Measurements from ENCODE around the gene MGMT. TPM values are rescaled to one million over a fixed set of nuclear protein-coding genes. Genes with fewer than 3 reads are reported as not detected.

The MGMT gene
- total RNA-seq, 1 experiment from 2014 or later: 11.5 TPM

DNA sequence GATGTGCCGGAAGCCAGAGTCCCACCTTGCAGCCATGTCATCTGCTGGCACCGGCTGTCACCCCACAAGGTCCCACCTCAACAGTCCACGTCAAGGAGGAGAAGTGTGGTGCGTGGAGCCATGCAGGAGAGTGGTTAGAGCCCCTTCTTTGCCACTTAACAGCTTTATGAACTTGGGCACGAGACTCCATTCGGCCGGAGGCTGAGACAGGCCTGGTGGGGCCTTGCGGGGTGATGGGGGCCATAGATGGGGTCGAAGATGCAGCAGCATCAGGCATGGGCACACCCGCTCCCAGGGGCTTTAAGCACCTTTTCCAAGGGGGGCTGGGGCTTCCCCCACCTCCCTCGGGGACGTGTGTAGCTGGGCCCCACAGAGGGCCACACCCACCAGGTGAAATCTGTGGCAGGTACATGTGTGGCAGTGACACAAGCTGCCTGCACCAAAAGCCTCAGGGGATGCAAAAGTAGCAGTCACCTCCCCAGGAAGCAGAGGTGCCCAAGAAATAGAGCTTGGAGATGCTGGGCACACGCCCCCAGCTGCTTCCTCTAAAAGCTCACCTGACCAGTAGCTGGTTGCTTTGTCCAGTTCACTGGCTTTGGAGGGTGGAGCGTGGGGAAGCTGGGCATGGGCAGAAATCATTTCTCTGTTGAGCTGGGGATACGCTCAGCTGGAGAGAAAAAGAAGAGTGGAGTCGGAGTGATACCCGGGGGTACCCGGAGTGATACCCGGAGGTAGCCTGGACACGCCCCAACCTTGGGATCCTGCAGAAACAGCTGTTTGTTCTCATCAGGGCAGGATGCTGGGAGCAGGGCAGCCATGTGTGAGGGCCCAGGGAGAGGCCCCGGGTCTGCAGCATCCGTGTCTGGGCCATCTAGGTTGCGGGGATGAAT, 297.2 kb downstream of the MGMT start:
- Histone ChIP-seq H4K20me1 (ENCODE audit: insufficient read depth) (no peaks in the 10 kb centered on the region), H3K27me3 (ENCODE audit: insufficient read depth, low read length) (no peaks in the 10 kb centered on the region), H3K4me3 (replicated peaks in 1 of 2; ENCODE audit: low read depth in 1 of 2, low read length in 2 of 2) (no peak overlapping the region), H3K27ac (ENCODE audit: low read depth, low read length) (no peak overlapping the region), H3K9ac (ENCODE audit: low read length) (no peak overlapping the region), H3K79me2 (ENCODE audit: insufficient read depth, low read length) (no peaks in the 10 kb centered on the region), H3K9me2 (ENCODE audit: insufficient read depth) (no peaks in the 10 kb centered on the region), H3K4me1 (ENCODE audit: control insufficient read depth in 1 of 2, insufficient read depth in 2 of 2, low read length in 2 of 2) (no peaks in the 10 kb centered on the region), H2AFZ (ENCODE audit: low read depth, low read length, poor library complexity, severe bottlenecking) (no peak overlapping the region), H3K9me3 (ENCODE audit: control insufficient read depth in 1 of 2, insufficient read depth in 1 of 2, low read depth in 1 of 2, low read length in 2 of 2) (no peaks in the 10 kb centered on the region), H3K36me3 (ENCODE audit: control insufficient read depth in 1 of 2, insufficient read depth in 2 of 2, low read length in 2 of 2) (no peaks in the 10 kb centered on the region), H3K4me2 (ENCODE audit: low read length) (no peak overlapping the region)
- no TSS peak for BruUV-seq (replicated peaks)
- DNase-seq (ENCODE audit: low read depth, low spot score): no peak
- no peak for ATAC-seq
- POLR2A ChIA-PET: no interaction called here
- TF ChIP-seq, protein P1, sequence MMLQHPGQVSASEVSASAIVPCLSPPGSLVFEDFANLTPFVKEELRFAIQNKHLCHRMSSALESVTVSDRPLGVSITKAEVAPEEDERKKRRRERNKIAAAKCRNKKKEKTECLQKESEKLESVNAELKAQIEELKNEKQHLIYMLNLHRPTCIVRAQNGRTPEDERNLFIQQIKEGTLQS (IDR thresholded peaks at IDR 0.05): no peak
- TF ChIP-seq ZNF274 (IDR thresholded peaks at IDR 0.05; ENCODE audit: low read depth, low read length): no peak
- TF ChIP-seq, protein P2, sequence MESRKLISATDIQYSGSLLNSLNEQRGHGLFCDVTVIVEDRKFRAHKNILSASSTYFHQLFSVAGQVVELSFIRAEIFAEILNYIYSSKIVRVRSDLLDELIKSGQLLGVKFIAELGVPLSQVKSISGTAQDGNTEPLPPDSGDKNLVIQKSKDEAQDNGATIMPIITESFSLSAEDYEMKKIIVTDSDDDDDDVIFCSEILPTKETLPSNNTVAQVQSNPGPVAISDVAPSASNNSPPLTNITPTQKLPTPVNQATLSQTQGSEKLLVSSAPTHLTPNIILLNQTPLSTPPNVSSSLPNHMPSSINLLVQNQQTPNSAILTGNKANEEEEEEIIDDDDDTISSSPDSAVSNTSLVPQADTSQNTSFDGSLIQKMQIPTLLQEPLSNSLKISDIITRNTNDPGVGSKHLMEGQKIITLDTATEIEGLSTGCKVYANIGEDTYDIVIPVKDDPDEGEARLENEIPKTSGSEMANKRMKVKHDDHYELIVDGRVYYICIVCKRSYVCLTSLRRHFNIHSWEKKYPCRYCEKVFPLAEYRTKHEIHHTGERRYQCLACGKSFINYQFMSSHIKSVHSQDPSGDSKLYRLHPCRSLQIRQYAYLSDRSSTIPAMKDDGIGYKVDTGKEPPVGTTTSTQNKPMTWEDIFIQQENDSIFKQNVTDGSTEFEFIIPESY (IDR thresholded peaks at IDR 0.05; ENCODE audit: extremely low read depth, insufficient replicate concordance, low read length): no peak
- TF ChIP-seq JUND (IDR thresholded peaks at IDR 0.05): no peak
- no peak for TF ChIP-seq CEBPB (IDR thresholded peaks at IDR 0.05; ENCODE audit: low read depth)
- no peak for TF ChIP-seq EZH2phosphoT487 (IDR thresholded peaks at IDR 0.05; ENCODE audit: borderline replicate concordance)
- TF ChIP-seq, protein P3, sequence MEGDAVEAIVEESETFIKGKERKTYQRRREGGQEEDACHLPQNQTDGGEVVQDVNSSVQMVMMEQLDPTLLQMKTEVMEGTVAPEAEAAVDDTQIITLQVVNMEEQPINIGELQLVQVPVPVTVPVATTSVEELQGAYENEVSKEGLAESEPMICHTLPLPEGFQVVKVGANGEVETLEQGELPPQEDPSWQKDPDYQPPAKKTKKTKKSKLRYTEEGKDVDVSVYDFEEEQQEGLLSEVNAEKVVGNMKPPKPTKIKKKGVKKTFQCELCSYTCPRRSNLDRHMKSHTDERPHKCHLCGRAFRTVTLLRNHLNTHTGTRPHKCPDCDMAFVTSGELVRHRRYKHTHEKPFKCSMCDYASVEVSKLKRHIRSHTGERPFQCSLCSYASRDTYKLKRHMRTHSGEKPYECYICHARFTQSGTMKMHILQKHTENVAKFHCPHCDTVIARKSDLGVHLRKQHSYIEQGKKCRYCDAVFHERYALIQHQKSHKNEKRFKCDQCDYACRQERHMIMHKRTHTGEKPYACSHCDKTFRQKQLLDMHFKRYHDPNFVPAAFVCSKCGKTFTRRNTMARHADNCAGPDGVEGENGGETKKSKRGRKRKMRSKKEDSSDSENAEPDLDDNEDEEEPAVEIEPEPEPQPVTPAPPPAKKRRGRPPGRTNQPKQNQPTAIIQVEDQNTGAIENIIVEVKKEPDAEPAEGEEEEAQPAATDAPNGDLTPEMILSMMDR (IDR thresholded peaks at IDR 0.05 in 2 of 3, conservative IDR thresholded peaks at IDR 0.05 in 1 of 3; ENCODE audit: borderline replicate concordance in 1 of 3, insufficient read depth in 1 of 3, low read depth in 2 of 3, low read length in 2 of 3): no peak
- TF ChIP-seq SIN3A (IDR thresholded peaks at IDR 0.05; ENCODE audit: low read depth): no peak
- TF ChIP-seq ZFX (IDR thresholded peaks at IDR 0.05): no peak
- TF ChIP-seq POLR2AphosphoS5 (IDR thresholded peaks at IDR 0.05; ENCODE audit: low read depth, low read length): no peak
- RAD21 ChIA-PET (ENCODE audit: low non-redundant PET in 1 of 2, low total read pairs in 2 of 2, uncharacterized antibody in 2 of 2, unreplicated experiment in 2 of 2): no interaction called here
- CTCF ChIA-PET: no interaction called here
- intact Hi-C loops (cut with micrococcal nuclease): no loop called here
